K562 (cell line): ENCODE measurements around the gene YPEL3. TPM values are rescaled to one million over a fixed set of nuclear protein-coding genes. Genes with fewer than 3 reads are reported as not detected.

Experiments
- ATAC-seq: fragments of 200-7000 bp; cut with Tn5 transposase; 3 replicates; pipeline ENCODE4 v1.9.1; 2020; ENCODE audit warnings: moderate library complexity
- BruUV-seq: library from RNA; stranded (reverse); fragments of 400-500 nt; replicated peaks from 2 replicates; lab custom pipeline; 2021; lab: Mats Ljungman, UMichigan
- CTCF ChIA-PET: fragments of 300-600 bp; formaldehyde crosslinking; extraction: SDS; loops from one replicate; lab custom pipeline; 2021; ENCODE audit warnings: low intra/inter-chr PET ratio; lab: Yijun Ruan, JAX
- POLR2A ChIA-PET: fragments of 300-600, 350-650 bp; sonication (Branson Sonifier 250); formaldehyde crosslinking; extraction: SDS; loops from one replicate; lab custom pipeline; 2021; ENCODE audit warnings: antibody characterized with exemption, inconsistent platforms; lab: Yijun Ruan, JAX
- DNase-seq, 4 experiments: peaks; one replicate each; pipeline versions ENCODE4 v3.0.0 to v3.0.0-alpha.2; 2011 to 2018; ENCODE audit warnings: low spot score in 3 of 4, mixed read lengths in 3 of 4; ENCODE audit errors: extremely low read depth in 1 of 4
- FAIRE-seq: peaks from 2 replicates; lab custom pipeline; 2011; peaks lifted over from hg19 to GRCh38; lab: Jason Lieb, UNC
- H2AFZ ChIP-seq: 2 replicates; pipeline ENCODE4 v1.6.0; 2011; ENCODE audit warnings: low read depth, low read length, control low read depth, inconsistent platforms
- H3K27ac ChIP-seq: fragments of 200-600 bp; 3 replicates; pipeline ENCODE4 v1.8.0; 2011; ENCODE audit warnings: low read depth, mild to moderate bottlenecking, control low read depth, inconsistent platforms, low read length, moderate library complexity, mixed read lengths; ENCODE audit errors: extremely low read depth
- H3K27me3 ChIP-seq, 2 experiments: fragments of 300-600 bp in 1 of 2; 2 replicates in 1 of 2; 3 replicates in 1 of 2; pipeline versions ENCODE4 v1.6.0 to v1.8.0; 2011; ENCODE audit warnings: inconsistent platforms in 2 of 2, low read length in 2 of 2, mild to moderate bottlenecking in 1 of 2, mixed read lengths in 1 of 2, moderate library complexity in 1 of 2; ENCODE audit not compliant: control insufficient read depth in 2 of 2, insufficient read depth in 2 of 2
- H3K36me3 ChIP-seq: fragments of 300-600 bp; 3 replicates; pipeline ENCODE4 v1.8.0; 2011; ENCODE audit warnings: mild to moderate bottlenecking, low read length, inconsistent platforms; ENCODE audit not compliant: control insufficient read depth, insufficient read depth
- H3K4me1 ChIP-seq, 2 experiments: fragments of 200-600 bp in 1 of 2; replicated peaks in 1 of 2; 2 replicates in 1 of 2; 3 replicates in 1 of 2; pipeline versions ENCODE4 v1.5.1 to v1.8.0; 2011; ENCODE audit warnings: inconsistent platforms in 2 of 2, low read length in 2 of 2, mild to moderate bottlenecking in 1 of 2, mixed read lengths in 1 of 2, moderate library complexity in 1 of 2; ENCODE audit not compliant: control insufficient read depth in 2 of 2, insufficient read depth in 2 of 2
- H3K4me2 ChIP-seq: 2 replicates; pipeline ENCODE4 v1.6.1; 2011; ENCODE audit warnings: low read length, control low read depth, inconsistent platforms, mixed read lengths; ENCODE audit not compliant: insufficient read depth
- H3K4me3 ChIP-seq: fragments of 200-600 bp; sonication (generic), shearing (Covaris generic); 2 replicates; pipeline ENCODE4 v1.5.1; 2016; ENCODE audit warnings: control low read depth, inconsistent platforms
- H3K79me2 ChIP-seq: fragments of 200-600 bp; 3 replicates; pipeline ENCODE4 v1.8.0; 2011; ENCODE audit warnings: low read length, inconsistent platforms; ENCODE audit not compliant: control insufficient read depth, insufficient read depth
- H3K9ac ChIP-seq, 2 experiments: 2 replicates each; pipeline versions ENCODE4 v1.6.0 to v1.6.1; 2011; ENCODE audit warnings: low read depth in 2 of 2, low read length in 2 of 2, control low read depth in 1 of 2, inconsistent platforms in 1 of 2, mild to moderate bottlenecking in 1 of 2, mixed read lengths in 1 of 2; ENCODE audit not compliant: insufficient read depth in 1 of 2
- H3K9me1 ChIP-seq: one replicate; pipeline ENCODE4 v1.6.0; 2011; ENCODE audit warnings: inconsistent platforms, mild to moderate bottlenecking, low read length, moderate library complexity; ENCODE audit not compliant: control insufficient read depth, insufficient read depth
- H3K9me3 ChIP-seq: replicated peaks from 2 replicates; pipeline ENCODE4 v1.5.1; 2011; ENCODE audit warnings: low read depth, low read length, inconsistent platforms; ENCODE audit not compliant: control insufficient read depth, insufficient read depth
- H4K20me1 ChIP-seq: replicated peaks from 2 replicates; pipeline ENCODE4 v1.6.1; 2011; ENCODE audit warnings: low read length, inconsistent platforms, mixed read lengths; ENCODE audit not compliant: control insufficient read depth, insufficient read depth
- ATF1 ChIP-seq, 2 experiments: fragments of 450-650 bp in 1 of 2; IDR thresholded peaks; 2 replicates each; pipeline ENCODE4 v1.6.1; 2016; ENCODE audit warnings: missing compliant biosample characterization in 1 of 2, missing genetic modification characterization in 1 of 2
- CTBP1 ChIP-seq: fragments of 450-650 bp; IDR thresholded peaks from 2 replicates; pipeline ENCODE4 v1.6.1; 2016; ENCODE audit warnings: borderline replicate concordance
- EP300 ChIP-seq: IDR thresholded peaks from 2 replicates; pipeline ENCODE4 v1.6.1; 2012; ENCODE audit warnings: low read length, improper control_type of control experiment
- GTF2E2 ChIP-seq: fragments of 200-800 bp; sonication (Bioruptor generic); IDR thresholded peaks from 2 replicates; pipeline ENCODE4 v1.6.1; 2016; ENCODE audit warnings: missing genetic modification characterization, missing compliant biosample characterization
- KAT7 ChIP-seq: sonication (generic); formaldehyde crosslinking; IDR thresholded peaks from 2 replicates; pipeline ENCODE4 v1.8.0; 2022; ENCODE audit warnings: missing genetic modification reagents, mild to moderate bottlenecking, borderline replicate concordance
- MXI1 ChIP-seq: IDR thresholded peaks from 2 replicates; pipeline ENCODE4 v1.6.1; 2011; ENCODE audit warnings: low read depth, mild to moderate bottlenecking, improper control_type of control experiment, low read length
- REST ChIP-seq, 2 experiments: fragments of 450-650 bp; formaldehyde crosslinking in 1 of 2; IDR thresholded peaks; 2 replicates each; pipeline versions ENCODE4 v1.4.0 to v1.6.1; 2014 to 2020; ENCODE audit warnings: mild to moderate bottlenecking in 2 of 2, borderline replicate concordance in 1 of 2, low read depth in 1 of 2
- SP1 ChIP-seq: sonication (generic); formaldehyde crosslinking; IDR thresholded peaks from 2 replicates; pipeline ENCODE4 v1.8.1; 2022; ENCODE audit warnings: mild to moderate bottlenecking, missing genetic modification reagents
- TAF1 ChIP-seq: IDR thresholded peaks from 2 replicates; pipeline ENCODE4 v1.6.1; 2011; ENCODE audit warnings: mild to moderate bottlenecking, low read length, moderate library complexity; ENCODE audit not compliant: insufficient read depth, control insufficient read depth, severe bottlenecking; ENCODE audit errors: extremely low read depth
- TCF3 ChIP-seq: sonication (generic); formaldehyde crosslinking; IDR thresholded peaks from 2 replicates; pipeline ENCODE4 v1.4.0; 2020; ENCODE audit warnings: mild to moderate bottlenecking, missing genetic modification reagents
- YY1 ChIP-seq, 3 experiments: IDR thresholded peaks; 2 replicates each; pipeline ENCODE4 v1.6.1; 2011; ENCODE audit warnings: low read length in 2 of 3, mild to moderate bottlenecking in 2 of 3, moderate library complexity in 2 of 3, borderline replicate concordance in 1 of 3, control low read depth in 1 of 3, low read depth in 1 of 3; ENCODE audit not compliant: insufficient read depth in 3 of 3, insufficient replicate concordance in 2 of 3, control insufficient read depth in 1 of 3, insufficient read length in 1 of 3; ENCODE audit errors: extremely low read depth in 1 of 3
- ZFX ChIP-seq: sonication (generic); formaldehyde crosslinking; IDR thresholded peaks from 2 replicates; pipeline ENCODE4 v1.8.0; 2022; ENCODE audit warnings: mild to moderate bottlenecking, missing genetic modification reagents, moderate library complexity
- WGBS: fragments of 100-300 bp; shearing (Covaris generic); methylation state at CpG from one replicate; pipeline ENCODE4 v1.1.6; 2016; ENCODE audit warnings: low coverage, mixed read lengths; ENCODE audit not compliant: insufficient coverage; ENCODE audit errors: missing lambda C conversion rate; 5-methylcytosine and 5-hydroxymethylcytosine counted together
- in situ Hi-C: fragments of 300-500 bp; cut with MboI; formaldehyde crosslinking; loops from 4 replicates; pipeline ENCODE4 v1.15.0; 2018; ENCODE audit warnings: inconsistent platforms, mixed read lengths
- intact Hi-C: fragments of 100-400 bp; cut with micrococcal nuclease; formaldehyde crosslinking; loops from 2 replicates; pipeline ENCODE4 v1.14.2; 2022
- polyA plus RNA-seq, 8 experiments: library from polyadenylated mRNA; depleted of rRNA in 4 of 8; stranded (reverse) in 5 of 8; unstranded in 3 of 8; fragments of >200 nt; fragmentation: Nextera tagmentation in 2 of 8; fragmentation: Illumina TruSeq in 1 of 8; extraction: Ambion mirVana in 2 of 8; extraction: Trizol in 1 of 8; gene quantifications; 2 replicates each; pipeline versions ENCODE4 v1.2.1 to v1.2.3, GENCODE V29; 2011 to 2014; ENCODE audit warnings: inconsistent platforms in 1 of 8, missing spikeins in 1 of 8
- total RNA-seq, 7 experiments: library from RNA; depleted of rRNA in 6 of 7; stranded (reverse); fragments of >200 nt in 6 of 7; fragmentation: Illumina TruSeq in 2 of 7; extraction: Trizol in 2 of 7; gene quantifications; 2 replicates each; pipeline versions ENCODE4 v1.2.1 to v1.2.3, GENCODE V29; 2011 to 2021; ENCODE audit warnings: low replicate concordance in 1 of 7

The YPEL3 gene
- total and polyA plus RNA-seq, 9 of the 15 experiments (the other 6 are each of a cell fraction or from before 2014, with no cell fraction given), result 0.41 to 15.0 (median 2.9) TPM

GRCh38 chr16:30052671-30053372, 43.2 kb downstream of the YPEL3 start:
- H3K79me2 ChIP-seq, result peaks cover 14% of the 10 kb centered on the region; the same call in 2 of the 3 replicates
- H3K9me3 ChIP-seq, result no peaks in the 10 kb centered on the region
- peak overlapping the region; percentile 83 for H3K4me2 ChIP-seq
- peak; percentile 90 for FAIRE-seq
- H4K20me1 ChIP-seq, result peaks cover 4% of the 10 kb centered on the region; the same call in 1 of the 2 replicates
- no peaks in the 10 kb centered on the region for H3K9me1 ChIP-seq
- ChIA-PET POLR2A (interaction anchor here (0.6 to 1.5 kb wide), 10 partner anchors 12 to 255 kb away, joined by 3 to 13 read pairs (median 3); partner anchors contain the start of genes ALDOA, CORO1A and PPP4C), CTCF (no interaction called here)
- H3K27me3 ChIP-seq, result no peaks in the 10 kb centered on the region
- H3K9ac ChIP-seq, result peak overlapping the region; percentile 60 to 87
- 6% methylated on average over 36 of the region's 58 CpGs for WGBS
- peak; percentile 95 to 97 (median 96) for DNase-seq
- H3K4me1 ChIP-seq, result peaks cover 19 to 32% of the 10 kb centered on the region in 2 experiments
- no TSS peak for BruUV-seq
- H3K36me3 ChIP-seq, result 0 out of 3 replicates have a peak, but pooled peaks cover 5% of the 10 kb centered on the region
- in situ Hi-C loops, result no loop called here
- peak overlapping the region; percentile 87 for H3K27ac ChIP-seq
- peak overlapping the region; percentile 56 for H3K4me3 ChIP-seq
- peak overlapping the region; percentile 95 for H2AFZ ChIP-seq
- peak; percentile 84 for ATAC-seq
- intact Hi-C loops, result no loop called here
- peak; percentile 96 for TF ChIP-seq KAT7 (CRISPR knock-in tag)
- TF ChIP-seq CTBP1, result peak; percentile 95
- peak; percentile 77; the same call in 1 of the 2 replicates for TF ChIP-seq MXI1
- peak in 2 of 3 experiments; percentile 59 to 60 for TF ChIP-seq YY1 (IDR thresholded peaks at IDR 0.05; ENCODE audit: borderline replicate concordance in 1 of 3, control insufficient read depth in 1 of 3, extremely low read depth in 1 of 3, insufficient read depth in 3 of 3, insufficient read length in 1 of 3, insufficient replicate concordance in 2 of 3, low read depth in 1 of 3, low read length in 2 of 3)
- peak; percentile 49; the same call in 1 of the 2 replicates for TF ChIP-seq GTF2E2 (tag)
- peak; percentile 42; the same call in 1 of the 2 replicates for TF ChIP-seq TCF3
- peak; percentile 86 for TF ChIP-seq ZFX (CRISPR knock-in tag)
- no peak for TF ChIP-seq REST (IDR thresholded peaks at IDR 0.05; ENCODE audit: borderline replicate concordance)
- peak; percentile 39; the same call in 1 of the 2 replicates for TF ChIP-seq REST (CRISPR knock-in tag; IDR thresholded peaks at IDR 0.05; ENCODE audit: low read depth)
- TF ChIP-seq EP300, result peak; percentile 80
- peak; percentile 95 for TF ChIP-seq SP1 (CRISPR knock-in tag)
- TF ChIP-seq ATF1 (CRISPR knock-in tag; IDR thresholded peaks at IDR 0.05), result no peak
- TF ChIP-seq ATF1 (tag; IDR thresholded peaks at IDR 0.05), result peak; percentile 63; the same call in 1 of the 2 replicates
- TF ChIP-seq TAF1, result peak; percentile 59
